Bronchial epithelial cell (primary cell): ENCODE results near the gene BLOC1S3. TPM values are rescaled to one million over a fixed set of nuclear protein-coding genes. Genes with fewer than 3 reads are reported as not detected.

Source experiments
- DNase-seq: peaks from one replicate; pipeline ENCODE4 v3.0.0-alpha.2; 2010; ENCODE audit warnings: low read depth
- FAIRE-seq: peaks from 2 replicates; lab custom pipeline; 2011; peaks lifted over from hg19 to GRCh38; lab: Jason Lieb, UNC
- H3K27me3 ChIP-seq: 2 replicates; pipeline ENCODE4 v1.5.1; 2011; ENCODE audit warnings: low read length; ENCODE audit not compliant: control insufficient read depth, insufficient read depth
- H3K36me3 ChIP-seq: 2 replicates; pipeline ENCODE4 v1.5.1; 2011; ENCODE audit warnings: low read length; ENCODE audit not compliant: control insufficient read depth, insufficient read depth
- H3K4me3 ChIP-seq: 2 replicates; pipeline ENCODE4 v1.5.1; 2011; ENCODE audit warnings: mild to moderate bottlenecking, low read depth, low read length, control low read depth
- CTCF ChIP-seq: IDR thresholded peaks from 2 replicates; pipeline ENCODE4 v1.5.1; 2011; ENCODE audit warnings: mild to moderate bottlenecking, moderate library complexity, low read length, control low read depth, inconsistent platforms; ENCODE audit not compliant: insufficient read depth, severe bottlenecking
- total RNA-seq: library from RNA; depleted of rRNA; stranded (reverse); fragments of >200 nt; gene quantifications from 2 replicates; pipeline ENCODE4 v1.2.1, GENCODE V29; 2014

BLOC1S3 gene
- total RNA-seq, 1 donor from 2014 or later = 5.3 TPM

- Histone ChIP-seq H3K36me3 (peaks cover 5% of the 10 kb centered on the region), H3K4me3 (no peak overlapping the region), H3K27me3 (no peaks in the 10 kb centered on the region)
- FAIRE-seq (no peak), DNase-seq (no peak)
- no peak for TF ChIP-seq CTCF
Observed at GRCh38 chr19:45144431-45145269, 33.9 kb upstream of the BLOC1S3 start.

- no peak for TF ChIP-seq CTCF
- DNase-seq (no peak), FAIRE-seq (no peak)
- Histone ChIP-seq H3K27me3 (no peaks in the 10 kb centered on the region), H3K36me3 (peaks cover 5% of the 10 kb centered on the region), H3K4me3 (no peak overlapping the region)
Observed at GRCh38 chr19:45145270-45146189, 33.1 kb upstream of the BLOC1S3 start.

DNA sequence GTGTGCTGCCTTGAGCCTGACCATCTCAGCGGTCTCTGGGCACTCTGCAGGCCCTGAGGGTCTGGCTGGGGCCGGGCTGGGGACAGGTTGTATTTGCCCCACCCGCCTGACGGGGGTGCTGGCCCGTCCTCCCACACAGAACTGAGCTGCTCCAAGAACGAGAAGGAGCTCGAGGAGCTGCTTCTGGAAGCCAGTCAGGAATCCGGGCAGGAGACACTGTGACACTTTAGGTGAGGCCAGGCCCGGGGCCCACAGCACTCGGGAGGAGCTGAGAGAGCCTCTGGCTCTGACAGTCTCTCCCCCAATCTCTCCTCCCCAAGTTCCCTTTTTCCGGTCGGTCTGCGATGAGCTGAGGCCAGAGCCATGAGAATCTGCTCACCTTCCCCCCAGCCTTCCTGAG lies 32.3 kb upstream of the BLOC1S3 start:
- DNase-seq (no peak), FAIRE-seq (no peak)
- Histone ChIP-seq H3K36me3 (peaks cover 5% of the 10 kb centered on the region), H3K27me3 (no peaks in the 10 kb centered on the region), H3K4me3 (no peak overlapping the region)
- TF ChIP-seq CTCF = no peak

- no peak for TF ChIP-seq CTCF
- H3K27me3 ChIP-seq = no peaks in the 10 kb centered on the region
- FAIRE-seq (no peak), DNase-seq (no peak)
- H3K4me3 ChIP-seq = no peak overlapping the region
- peaks cover 2% of the 10 kb centered on the region for H3K36me3 ChIP-seq
Observed at GRCh38 chr19:45146741-45147205, 31.8 kb upstream of the BLOC1S3 start.

GRCh38 chr19:45147835-45148676 lies 30.5 kb upstream of the BLOC1S3 start:
- peaks cover 3% of the 10 kb centered on the region for H3K27me3 ChIP-seq
- no peak overlapping the region for H3K4me3 ChIP-seq
- DNase-seq (no peak), FAIRE-seq (no peak)
- TF ChIP-seq CTCF = no peak
- peaks cover 1% of the 10 kb centered on the region for H3K36me3 ChIP-seq
